Islet of Langerhans (tissue), 1 donor: Measurements from ENCODE around the gene LRP6.
"Not testable (repeated sequence)": the region's sequence is repeated elsewhere in the genome, so short reads cannot be mapped to it uniquely, and the experiment has no call there.

ENCODE experiments used
- FAIRE-seq: peaks from one replicate; lab custom pipeline; 2011; peaks lifted over from hg19 to GRCh38; lab: Jason Lieb, UNC

The LRP6 gene

GRCh38 chr12:12266873-12267741, at the start of gene LRP6:
LRP6 (minus strand) TSS chr12:12267044; CDS start chr12:12266735, 309 bp downstream.
- FAIRE-seq, result no peak

DNA sequence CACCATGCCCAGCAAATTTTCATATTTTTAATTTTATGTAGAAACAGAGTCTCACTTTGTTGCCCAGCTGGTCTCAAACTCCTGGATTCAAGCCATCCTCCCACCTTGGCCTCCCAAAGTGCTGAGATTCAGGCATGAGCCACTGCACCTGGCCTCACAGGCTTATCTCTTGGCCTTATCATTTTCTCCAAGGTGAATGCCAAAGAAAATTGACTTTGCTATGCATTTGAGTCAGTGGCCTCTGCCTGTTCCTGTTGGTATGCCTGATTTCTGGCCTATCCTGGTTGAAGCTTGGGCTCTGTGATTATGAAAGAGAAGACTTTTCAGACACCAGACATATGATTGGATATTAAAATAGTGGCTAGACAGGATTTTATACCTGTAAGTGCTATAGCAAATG, 49.0 kb upstream of the LRP6 start:
- FAIRE-seq, result no peak

- FAIRE-seq, result not testable (repeated sequence)
These were observed 43.9 kb upstream of the LRP6 start for GRCh38 chr12:12310695-12311094.

- no peak for FAIRE-seq
These were observed 38.9 kb upstream of the LRP6 start for GRCh38 chr12:12305568-12306300.

- no peak for FAIRE-seq
These were observed 36.1 kb upstream of the LRP6 start for GRCh38 chr12:12302976-12303375.

GRCh38 chr12:12301122-12301521, 34.3 kb upstream of the LRP6 start:
- no peak for FAIRE-seq

- no peak for FAIRE-seq
These were observed 30.5 kb upstream of the LRP6 start for GRCh38 chr12:12297201-12297830.

DNA sequence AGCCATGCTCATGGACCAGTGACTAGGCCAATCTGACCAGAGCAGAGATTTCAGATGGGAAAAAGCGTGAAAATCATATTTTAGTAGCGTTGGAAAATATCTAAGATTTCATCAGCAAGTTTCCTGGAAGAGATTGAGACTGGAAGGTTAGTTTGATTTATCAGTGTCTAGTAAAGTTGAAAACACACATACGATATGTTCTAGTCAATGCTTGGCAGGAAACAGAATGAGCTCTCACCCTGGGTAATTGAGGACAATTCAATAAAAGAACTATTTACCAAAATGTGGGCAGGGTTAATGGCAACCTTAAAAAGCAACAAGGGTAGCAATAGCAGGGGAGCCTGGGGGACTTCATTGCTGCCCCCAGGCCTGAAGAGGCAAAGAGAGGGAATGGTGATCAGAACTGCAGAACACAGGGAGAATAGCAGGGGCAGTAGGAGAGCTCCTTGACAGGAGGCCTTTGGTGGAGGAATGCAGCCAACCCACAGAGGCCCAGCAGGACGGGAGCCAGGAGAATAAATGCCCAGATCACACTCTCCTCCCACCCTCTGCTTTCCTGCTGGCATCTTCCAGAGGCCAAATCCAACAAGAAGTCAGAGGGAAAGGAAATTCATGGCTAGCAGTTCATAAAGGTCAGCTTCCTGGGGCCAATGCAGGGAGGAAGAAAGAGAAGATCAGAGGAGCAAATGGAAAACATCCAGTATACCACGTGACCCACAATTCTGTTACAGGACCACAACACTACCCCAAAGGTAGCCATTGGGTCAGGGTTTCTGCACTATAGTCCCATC, 27.6 kb upstream of the LRP6 start:
- no peak for FAIRE-seq

DNA sequence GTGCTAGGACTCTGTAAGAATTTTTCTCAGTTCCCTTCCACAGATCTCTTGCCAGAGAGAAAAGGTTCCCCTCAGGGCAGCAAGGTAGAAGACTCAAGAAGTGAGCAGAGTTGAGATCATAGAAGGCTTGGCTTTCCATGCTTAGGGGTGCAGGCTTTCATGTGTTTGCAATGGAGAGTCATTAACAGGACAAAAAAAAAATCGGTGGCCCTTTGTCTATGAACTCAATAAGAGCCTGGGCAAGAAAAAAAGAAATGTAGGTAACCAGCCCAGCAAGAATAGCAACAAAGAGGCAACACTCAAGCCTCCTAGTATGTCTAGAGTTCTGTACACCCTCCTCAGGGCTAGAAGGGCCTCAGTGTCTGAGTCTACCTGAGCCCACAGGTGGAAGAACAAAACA, 23.4 kb upstream of the LRP6 start:
- no peak for FAIRE-seq

DNA sequence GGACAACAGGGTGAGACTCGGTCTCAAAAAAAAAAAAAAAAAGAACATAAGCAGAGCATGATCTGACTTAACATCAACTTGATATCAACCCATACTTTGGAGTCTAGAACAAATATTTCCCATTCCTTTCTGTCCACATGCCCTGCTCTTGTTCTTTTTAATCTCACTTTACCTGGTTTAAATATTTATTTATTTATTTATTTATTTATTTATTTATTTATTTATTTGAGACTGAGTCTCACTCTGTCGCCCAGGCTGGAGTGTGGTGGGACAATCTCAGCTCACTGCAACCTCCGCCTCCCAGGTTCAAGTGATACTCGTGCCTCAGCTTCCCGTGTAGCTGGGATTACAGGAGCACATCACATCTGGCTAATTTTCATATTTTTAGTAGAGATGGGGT, 19.6 kb upstream of the LRP6 start:
- no peak for FAIRE-seq

DNA sequence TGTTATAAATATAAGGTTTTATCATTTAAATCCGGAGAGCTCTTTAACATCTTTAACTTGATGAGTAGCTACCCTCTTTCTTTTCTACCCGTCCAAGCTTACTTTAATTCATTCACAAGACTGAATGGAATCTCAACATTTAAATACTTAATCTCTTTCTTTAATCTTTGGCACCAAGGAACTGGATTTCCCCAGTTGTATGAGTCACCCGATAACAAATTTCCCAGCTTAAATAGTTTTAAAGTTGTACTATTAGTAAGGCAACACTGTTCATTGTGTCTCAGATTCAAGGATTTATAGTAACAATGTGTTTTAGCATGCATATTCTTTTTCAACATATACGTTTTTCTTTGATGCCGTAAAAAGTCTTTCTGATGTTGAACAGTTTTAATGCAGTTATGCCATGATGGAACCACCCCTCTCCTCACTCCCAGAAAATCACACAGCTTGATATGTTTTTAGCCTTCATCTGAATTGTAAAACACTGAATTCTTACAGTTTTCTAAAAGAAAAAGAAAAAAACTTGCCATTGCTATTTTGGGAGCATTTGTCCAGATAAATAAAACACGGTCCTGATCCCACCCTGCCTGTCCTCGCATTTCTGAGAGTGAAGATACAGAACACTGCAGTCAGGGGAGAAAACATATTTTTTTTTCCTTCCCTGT, 16.0 kb upstream of the LRP6 start:
- no peak for FAIRE-seq

GRCh38 chr12:12282202-12282601, 15.4 kb upstream of the LRP6 start:
- FAIRE-seq, result no peak

DNA sequence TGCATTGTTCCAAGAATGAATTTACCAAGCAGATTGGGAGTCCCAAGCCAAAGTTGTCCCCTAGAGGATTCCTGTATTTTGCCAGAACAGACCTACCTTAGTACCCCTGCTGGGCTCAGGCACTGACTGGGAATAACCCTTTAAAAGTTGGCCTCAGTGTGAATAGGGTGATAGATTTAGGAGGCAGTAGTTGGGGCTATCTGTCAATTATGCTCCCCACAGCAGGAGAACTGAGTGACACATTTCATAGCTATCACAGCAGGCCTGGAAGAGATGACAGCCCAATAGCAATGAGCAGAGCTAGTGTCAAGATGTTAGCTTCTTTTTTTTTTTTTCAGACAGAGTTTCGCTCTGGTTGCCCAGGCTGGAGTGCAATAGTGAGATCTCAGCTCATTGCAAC, 14.3 kb upstream of the LRP6 start:
- no peak for FAIRE-seq

DNA sequence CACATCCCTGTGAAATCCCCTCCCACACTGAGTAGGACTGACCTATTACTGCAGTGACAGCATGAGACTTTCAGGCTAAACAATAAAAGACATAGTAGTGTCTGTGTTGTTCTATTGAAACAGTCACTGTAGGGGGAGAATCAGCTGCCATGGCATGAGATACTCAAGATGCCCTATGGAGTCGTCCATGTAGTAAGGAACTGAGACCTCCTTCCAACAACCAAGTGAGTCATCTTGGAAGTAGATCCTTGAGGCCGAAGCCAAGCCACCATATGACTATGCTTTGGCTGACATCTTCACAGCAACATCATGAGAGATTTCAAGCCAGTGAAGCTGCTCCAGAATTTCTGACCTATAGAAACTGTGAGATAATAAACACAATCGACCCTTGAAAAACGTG, 12.1 kb upstream of the LRP6 start:
- FAIRE-seq, result no peak

GRCh38 chr12:12275874-12276273, 9.0 kb upstream of the LRP6 start:
- no peak for FAIRE-seq

GRCh38 chr12:12273291-12273957, 6.6 kb upstream of the LRP6 start:
- no peak for FAIRE-seq

- no peak for FAIRE-seq
These were observed 6.0 kb upstream of the LRP6 start for GRCh38 chr12:12272869-12273268.

DNA sequence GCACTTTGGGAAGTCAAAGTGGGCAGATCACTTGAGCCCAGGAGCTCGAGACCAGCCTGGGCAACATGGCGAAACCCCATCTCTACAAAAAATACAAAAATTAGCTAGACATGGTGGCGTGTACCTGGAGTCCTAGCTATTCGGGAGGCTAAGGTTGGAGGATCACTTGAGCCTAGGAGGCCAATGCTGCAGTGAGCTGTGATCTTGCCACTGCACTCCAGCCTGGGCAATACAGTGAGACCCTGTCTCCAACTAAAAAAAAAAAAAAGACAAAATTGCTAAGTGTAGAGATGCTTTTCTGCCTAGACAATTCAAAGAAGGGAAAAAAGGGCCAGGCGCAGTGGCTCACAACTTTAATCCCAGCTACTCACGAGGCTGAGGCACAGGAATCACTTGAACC, 3.4 kb upstream of the LRP6 start:
- FAIRE-seq, result no peak

- FAIRE-seq, result no peak
These were observed 927 bp upstream of the LRP6 start for GRCh38 chr12:12267742-12268200.

- no peak for FAIRE-seq
These were observed 413 bp downstream of the LRP6 start for GRCh38 chr12:12266389-12266872.
